ENCODE results near the gene TRAF4. TPM values are rescaled to one million over a fixed set of nuclear protein-coding genes. Genes with fewer than 3 reads are reported as not detected.

The TRAF4 gene
- total RNA-seq, 1 experiment from 2014 or later = 268 TPM

GRCh38 chr17:28744972-28745785, 1.4 kb downstream of the TRAF4 start (continued):
- TF ChIP-seq ATF2 (CRISPR knock-in tag; IDR thresholded peaks at IDR 0.05; ENCODE audit: borderline replicate concordance, low read depth) (no peak), E2F5 (CRISPR knock-in tag; IDR thresholded peaks at IDR 0.05) (no peak), ATF3 (CRISPR knock-in tag; conservative IDR thresholded peaks at IDR 0.05) (no peak), NFATC4 (CRISPR knock-in tag; IDR thresholded peaks at IDR 0.05) (no peak), CBFB (CRISPR knock-in tag; IDR thresholded peaks at IDR 0.05; ENCODE audit: low read depth) (no peak), FOXK1 (CRISPR knock-in tag; IDR thresholded peaks at IDR 0.05) (no peak), ZNF423 (CRISPR knock-in tag; IDR thresholded peaks at IDR 0.05) (no peak), SOX15 (CRISPR knock-in tag; IDR thresholded peaks at IDR 0.05) (no peak), CTCF (IDR thresholded peaks at IDR 0.05) (no peak), USF2 (CRISPR knock-in tag; IDR thresholded peaks at IDR 0.05) (no peak), PRRX2 (CRISPR knock-in tag; IDR thresholded peaks at IDR 0.05) (no peak; the same call in 1 of the 2 replicates), ZBTB21 (CRISPR knock-in tag; IDR thresholded peaks at IDR 0.05; ENCODE audit: borderline replicate concordance) (peak; percentile 85; the same call in 1 of the 2 replicates), JAZF1 (CRISPR knock-in tag; IDR thresholded peaks at IDR 0.05) (no peak), MYBL2 (CRISPR knock-in tag; IDR thresholded peaks at IDR 0.05) (no peak), JUN (CRISPR knock-in tag; IDR thresholded peaks at IDR 0.05) (no peak), AFF4 (CRISPR knock-in tag; IDR thresholded peaks at IDR 0.05; ENCODE audit: borderline replicate concordance) (no peak), FOXJ3 (CRISPR knock-in tag; IDR thresholded peaks at IDR 0.05; ENCODE audit: borderline replicate concordance) (no peak)
- TF ChIP-seq, protein P1, sequence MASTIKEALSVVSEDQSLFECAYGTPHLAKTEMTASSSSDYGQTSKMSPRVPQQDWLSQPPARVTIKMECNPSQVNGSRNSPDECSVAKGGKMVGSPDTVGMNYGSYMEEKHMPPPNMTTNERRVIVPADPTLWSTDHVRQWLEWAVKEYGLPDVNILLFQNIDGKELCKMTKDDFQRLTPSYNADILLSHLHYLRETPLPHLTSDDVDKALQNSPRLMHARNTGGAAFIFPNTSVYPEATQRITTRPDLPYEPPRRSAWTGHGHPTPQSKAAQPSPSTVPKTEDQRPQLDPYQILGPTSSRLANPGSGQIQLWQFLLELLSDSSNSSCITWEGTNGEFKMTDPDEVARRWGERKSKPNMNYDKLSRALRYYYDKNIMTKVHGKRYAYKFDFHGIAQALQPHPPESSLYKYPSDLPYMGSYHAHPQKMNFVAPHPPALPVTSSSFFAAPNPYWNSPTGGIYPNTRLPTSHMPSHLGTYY (CRISPR knock-in tag; IDR thresholded peaks at IDR 0.05) = no peak
- TF ChIP-seq, protein P2, sequence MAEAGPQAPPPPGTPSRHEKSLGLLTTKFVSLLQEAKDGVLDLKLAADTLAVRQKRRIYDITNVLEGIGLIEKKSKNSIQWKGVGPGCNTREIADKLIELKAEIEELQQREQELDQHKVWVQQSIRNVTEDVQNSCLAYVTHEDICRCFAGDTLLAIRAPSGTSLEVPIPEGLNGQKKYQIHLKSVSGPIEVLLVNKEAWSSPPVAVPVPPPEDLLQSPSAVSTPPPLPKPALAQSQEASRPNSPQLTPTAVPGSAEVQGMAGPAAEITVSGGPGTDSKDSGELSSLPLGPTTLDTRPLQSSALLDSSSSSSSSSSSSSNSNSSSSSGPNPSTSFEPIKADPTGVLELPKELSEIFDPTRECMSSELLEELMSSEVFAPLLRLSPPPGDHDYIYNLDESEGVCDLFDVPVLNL (CRISPR knock-in tag; IDR thresholded peaks at IDR 0.05; ENCODE audit: borderline replicate concordance, low read depth) = no peak
- TF ChIP-seq, protein P3, sequence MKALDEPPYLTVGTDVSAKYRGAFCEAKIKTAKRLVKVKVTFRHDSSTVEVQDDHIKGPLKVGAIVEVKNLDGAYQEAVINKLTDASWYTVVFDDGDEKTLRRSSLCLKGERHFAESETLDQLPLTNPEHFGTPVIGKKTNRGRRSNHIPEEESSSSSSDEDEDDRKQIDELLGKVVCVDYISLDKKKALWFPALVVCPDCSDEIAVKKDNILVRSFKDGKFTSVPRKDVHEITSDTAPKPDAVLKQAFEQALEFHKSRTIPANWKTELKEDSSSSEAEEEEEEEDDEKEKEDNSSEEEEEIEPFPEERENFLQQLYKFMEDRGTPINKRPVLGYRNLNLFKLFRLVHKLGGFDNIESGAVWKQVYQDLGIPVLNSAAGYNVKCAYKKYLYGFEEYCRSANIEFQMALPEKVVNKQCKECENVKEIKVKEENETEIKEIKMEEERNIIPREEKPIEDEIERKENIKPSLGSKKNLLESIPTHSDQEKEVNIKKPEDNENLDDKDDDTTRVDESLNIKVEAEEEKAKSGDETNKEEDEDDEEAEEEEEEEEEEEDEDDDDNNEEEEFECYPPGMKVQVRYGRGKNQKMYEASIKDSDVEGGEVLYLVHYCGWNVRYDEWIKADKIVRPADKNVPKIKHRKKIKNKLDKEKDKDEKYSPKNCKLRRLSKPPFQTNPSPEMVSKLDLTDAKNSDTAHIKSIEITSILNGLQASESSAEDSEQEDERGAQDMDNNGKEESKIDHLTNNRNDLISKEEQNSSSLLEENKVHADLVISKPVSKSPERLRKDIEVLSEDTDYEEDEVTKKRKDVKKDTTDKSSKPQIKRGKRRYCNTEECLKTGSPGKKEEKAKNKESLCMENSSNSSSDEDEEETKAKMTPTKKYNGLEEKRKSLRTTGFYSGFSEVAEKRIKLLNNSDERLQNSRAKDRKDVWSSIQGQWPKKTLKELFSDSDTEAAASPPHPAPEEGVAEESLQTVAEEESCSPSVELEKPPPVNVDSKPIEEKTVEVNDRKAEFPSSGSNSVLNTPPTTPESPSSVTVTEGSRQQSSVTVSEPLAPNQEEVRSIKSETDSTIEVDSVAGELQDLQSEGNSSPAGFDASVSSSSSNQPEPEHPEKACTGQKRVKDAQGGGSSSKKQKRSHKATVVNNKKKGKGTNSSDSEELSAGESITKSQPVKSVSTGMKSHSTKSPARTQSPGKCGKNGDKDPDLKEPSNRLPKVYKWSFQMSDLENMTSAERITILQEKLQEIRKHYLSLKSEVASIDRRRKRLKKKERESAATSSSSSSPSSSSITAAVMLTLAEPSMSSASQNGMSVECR (CRISPR knock-in tag; IDR thresholded peaks at IDR 0.05; ENCODE audit: borderline replicate concordance) = 0 out of 2 replicates have a peak, but pooled peaks have one; percentile 3

Measured in WTC11 (cell line).